Peyer's patch (tissue), 4 donors: ENCODE results near the gene CSMD2. TPM values are rescaled to one million over a fixed set of nuclear protein-coding genes. Genes with fewer than 3 reads are reported as not detected.

Source experiments
- DNase-seq, 3 donors: peaks; one replicate each; pipeline ENCODE4 v3.0.0-alpha.2; 2017 to 2019
- H3K27ac ChIP-seq, 4 donors: fragments of 200-600 bp; sonication (generic); one replicate each; pipeline ENCODE4 v1.5.1; 2016 to 2019
- H3K27me3 ChIP-seq, 2 donors: fragments of 200-600 bp; sonication (generic); one replicate each; pipeline ENCODE4 v1.5.1; 2019
- H3K36me3 ChIP-seq, 3 donors: fragments of 200-600 bp; sonication (generic); one replicate each; pipeline ENCODE4 v1.5.1; 2016 to 2019
- H3K4me1 ChIP-seq, 4 donors: fragments of 200-600 bp; sonication (generic); one replicate each; pipeline ENCODE4 v1.5.1; 2016 to 2019
- H3K4me3 ChIP-seq, 4 donors: fragments of 200-600 bp; sonication (generic); 1 replicate in 3 of 4; 2 replicates in 1 of 4; pipeline ENCODE4 v1.5.1; 2016 to 2019; ENCODE audit warnings: mild to moderate bottlenecking in 1 of 4
- H3K9me3 ChIP-seq, 4 donors: fragments of 200-600 bp; sonication (generic); one replicate each; pipeline ENCODE4 v1.5.1; 2016 to 2019; ENCODE audit warnings: mild to moderate bottlenecking in 1 of 4
- CTCF ChIP-seq, 6 experiments: fragments of 450-650 bp in 4 of 6; fragments of 200-600 bp in 2 of 6; sonication (generic) in 1 of 6; IDR thresholded peaks; one replicate each; pipeline ENCODE4 v1.5.1; 2017 to 2019; ENCODE audit warnings: antibody characterized with exemption in 6 of 6, mild to moderate bottlenecking in 3 of 6, moderate library complexity in 1 of 6
- POLR2A ChIP-seq, 2 donors: fragments of 450-650 bp; IDR thresholded peaks; one replicate each; pipeline ENCODE4 v1.5.1; 2017; ENCODE audit warnings: antibody characterized with exemption in 2 of 2, mild to moderate bottlenecking in 2 of 2, moderate library complexity in 2 of 2
- total RNA-seq, 4 donors: library from RNA; depleted of rRNA; stranded (reverse); fragments of >200 nt; gene quantifications; one replicate each; pipeline ENCODE4 v1.1.0, GENCODE V29; 2016

CSMD2 gene
- total RNA-seq, 4 donors from 2014 or later: under 0.01 to 1.2 (median 0.70) TPM

GRCh38 chr1:33508151-33508550 is 656.9 kb downstream of the CSMD2 start:
- Histone ChIP-seq H3K36me3 (no peaks in the 10 kb centered on the region), H3K9me3 (no peaks in the 10 kb centered on the region), H3K4me3 (no peak overlapping the region), H3K27ac (no peak overlapping the region), H3K27me3 (no peaks in the 10 kb centered on the region), H3K4me1 (no peaks in the 10 kb centered on the region)
- DNase-seq: no peak
- TF ChIP-seq POLR2A (IDR thresholded peaks at IDR 0.05): no peak
- TF ChIP-seq CTCF (IDR thresholded peaks at IDR 0.05): no peak

GRCh38 chr1:33507661-33508060 is 657.4 kb downstream of the CSMD2 start:
- no peak overlapping the region for H3K4me3 ChIP-seq
- no peak overlapping the region for H3K27ac ChIP-seq
- no peak for DNase-seq
- no peaks in the 10 kb centered on the region for H3K27me3 ChIP-seq
- no peaks in the 10 kb centered on the region for H3K9me3 ChIP-seq
- H3K4me1 ChIP-seq: no peaks in the 10 kb centered on the region
- no peaks in the 10 kb centered on the region for H3K36me3 ChIP-seq
- TF ChIP-seq POLR2A (IDR thresholded peaks at IDR 0.05) (no peak), CTCF (IDR thresholded peaks at IDR 0.05) (no peak)

- H3K36me3 ChIP-seq: no peaks in the 10 kb centered on the region
- TF ChIP-seq CTCF (IDR thresholded peaks at IDR 0.05) (no peak), POLR2A (IDR thresholded peaks at IDR 0.05) (no peak)
- H3K27me3 ChIP-seq: no peaks in the 10 kb centered on the region
- H3K4me1 ChIP-seq: no peaks in the 10 kb centered on the region
- H3K27ac ChIP-seq: no peak overlapping the region
- H3K9me3 ChIP-seq: no peaks in the 10 kb centered on the region
- no peak for DNase-seq
- no peak overlapping the region for H3K4me3 ChIP-seq
Observed at GRCh38 chr1:33503506-33503905, 661.5 kb downstream of the CSMD2 start.

- no peaks in the 10 kb centered on the region for H3K27me3 ChIP-seq
- H3K27ac ChIP-seq: no peak overlapping the region
- no peak overlapping the region for H3K4me3 ChIP-seq
- H3K4me1 ChIP-seq: no peaks in the 10 kb centered on the region
- H3K36me3 ChIP-seq: no peaks in the 10 kb centered on the region
- no peak for DNase-seq
- H3K9me3 ChIP-seq: no peaks in the 10 kb centered on the region
- no peak for TF ChIP-seq POLR2A (IDR thresholded peaks at IDR 0.05)
- TF ChIP-seq CTCF (IDR thresholded peaks at IDR 0.05): no peak
Observed at GRCh38 chr1:33502726-33503125, 662.3 kb downstream of the CSMD2 start.

GRCh38 chr1:33501774-33502173 is 663.3 kb downstream of the CSMD2 start:
- DNase-seq: no peak
- Histone ChIP-seq H3K9me3 (no peaks in the 10 kb centered on the region), H3K4me3 (no peak overlapping the region), H3K27ac (no peak overlapping the region), H3K4me1 (no peaks in the 10 kb centered on the region), H3K36me3 (no peaks in the 10 kb centered on the region), H3K27me3 (no peaks in the 10 kb centered on the region)
- TF ChIP-seq POLR2A (IDR thresholded peaks at IDR 0.05): no peak
- no peak for TF ChIP-seq CTCF (IDR thresholded peaks at IDR 0.05)

- Histone ChIP-seq H3K27me3 (no peaks in the 10 kb centered on the region), H3K9me3 (no peaks in the 10 kb centered on the region), H3K4me3 (no peak overlapping the region), H3K4me1 (no peaks in the 10 kb centered on the region), H3K27ac (no peak overlapping the region), H3K36me3 (no peaks in the 10 kb centered on the region)
- DNase-seq: no peak
- no peak for TF ChIP-seq POLR2A (IDR thresholded peaks at IDR 0.05)
- TF ChIP-seq CTCF (IDR thresholded peaks at IDR 0.05): no peak
Observed at GRCh38 chr1:33501309-33501708, 663.7 kb downstream of the CSMD2 start.
